ENCODE results near the gene CASK.

CASK gene

GRCh38 chrX:41837270-41837944 is 85.9 kb downstream of the CASK start:
- no peaks in the 10 kb centered on the region for H3K36me3 ChIP-seq (ENCODE audit: control insufficient read depth, insufficient read depth, low read length)
- no peak overlapping the region for H3K18ac ChIP-seq (ENCODE audit: low read length)
- no peak overlapping the region for H2AK5ac ChIP-seq (ENCODE audit: low read length)
- no peak for DNase-seq
- H2BK15ac ChIP-seq (replicated peaks; ENCODE audit: low read depth) = no peak overlapping the region
- no peak overlapping the region for H3K4me3 ChIP-seq (ENCODE audit: low read length)
- no peak overlapping the region for H3K4ac ChIP-seq (ENCODE audit: low read depth, low read length)
- H3K4me2 ChIP-seq (ENCODE audit: low read length) = no peak overlapping the region
- H4K5ac ChIP-seq (ENCODE audit: low read length) = no peak overlapping the region
- H3K79me2 ChIP-seq (ENCODE audit: control insufficient read depth, insufficient read depth, low read length) = no peaks in the 10 kb centered on the region
- WGBS (ENCODE audit: extremely low coverage, insufficient coverage, low lambda C conversion rate) = no CpG with 5 or more reads among the region's 6 CpGs
- H3K23ac ChIP-seq (ENCODE audit: low read length) = no peak overlapping the region
- no peak overlapping the region for H3K56ac ChIP-seq (ENCODE audit: low read length)
- H3K27me3 ChIP-seq (ENCODE audit: insufficient read depth, low read length, poor library complexity) = no peaks in the 10 kb centered on the region
- no peaks in the 10 kb centered on the region for H3K4me1 ChIP-seq (ENCODE audit: control insufficient read depth, low read depth, low read length)
- H3K79me1 ChIP-seq (ENCODE audit: low read length) = no peaks in the 10 kb centered on the region
- no peak overlapping the region for H4K8ac ChIP-seq (ENCODE audit: low read depth, low read length)
- H3K27ac ChIP-seq (ENCODE audit: low read depth, low read length) = no peak overlapping the region
- no peak overlapping the region for H2BK120ac ChIP-seq (ENCODE audit: low read depth, low read length)
- H3K9ac ChIP-seq (ENCODE audit: low read length) = no peak overlapping the region
- H2BK5ac ChIP-seq (ENCODE audit: low read length) = no peak overlapping the region

GRCh38 chrX:41828826-41829225 is 94.5 kb downstream of the CASK start:
- no CpG with 5 or more reads among the region's 1 CpG for WGBS (ENCODE audit: extremely low coverage, insufficient coverage, low lambda C conversion rate)
- DNase-seq = no peak
- no peaks in the 10 kb centered on the region for H3K36me3 ChIP-seq (ENCODE audit: control insufficient read depth, insufficient read depth, low read length)

DNA sequence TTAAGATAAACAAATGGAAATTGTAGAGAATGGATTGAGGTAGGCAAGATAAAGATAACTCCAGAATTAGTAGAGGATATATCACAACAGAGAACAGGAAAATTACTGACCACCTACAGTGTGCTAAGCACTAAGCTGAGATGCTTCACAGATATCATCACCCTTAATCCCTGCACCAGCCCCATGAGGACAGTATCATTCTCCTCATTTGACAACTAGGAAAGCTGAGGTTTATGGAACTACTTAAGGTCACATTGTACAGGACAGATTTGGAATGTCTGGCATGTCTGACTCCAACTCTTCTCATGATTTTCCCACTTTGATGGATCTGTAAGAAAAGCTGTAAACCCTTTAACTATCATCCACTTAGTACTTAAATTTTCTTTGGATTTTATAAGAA is 95.5 kb downstream of the CASK start:
- H3K36me3 ChIP-seq (ENCODE audit: control insufficient read depth, insufficient read depth, low read length) = no peaks in the 10 kb centered on the region

More at GRCh38 chrX:41828826-41829225, 94.5 kb downstream of the CASK start:
- no peak overlapping the region for H3K18ac ChIP-seq (ENCODE audit: low read length)
- no peak overlapping the region for H2BK120ac ChIP-seq (ENCODE audit: low read depth, low read length)
- H3K23ac ChIP-seq (ENCODE audit: low read length) = no peak overlapping the region
- no peak overlapping the region for H2BK15ac ChIP-seq (replicated peaks; ENCODE audit: low read depth)
- H3K9ac ChIP-seq (ENCODE audit: low read length) = no peak overlapping the region
- H3K4me3 ChIP-seq (ENCODE audit: low read length) = no peak overlapping the region
- H3K27ac ChIP-seq (ENCODE audit: low read depth, low read length) = no peak overlapping the region
- H3K79me1 ChIP-seq (ENCODE audit: low read length) = no peaks in the 10 kb centered on the region
- H3K4ac ChIP-seq (ENCODE audit: low read depth, low read length) = no peak overlapping the region
- H4K8ac ChIP-seq (ENCODE audit: low read depth, low read length) = no peak overlapping the region
- no peaks in the 10 kb centered on the region for H3K4me1 ChIP-seq (ENCODE audit: control insufficient read depth, low read depth, low read length)
- no peak overlapping the region for H2BK5ac ChIP-seq (ENCODE audit: low read length)
- H4K5ac ChIP-seq (ENCODE audit: low read length) = no peak overlapping the region
- H3K4me2 ChIP-seq (ENCODE audit: low read length) = no peak overlapping the region
- no peaks in the 10 kb centered on the region for H3K79me2 ChIP-seq (ENCODE audit: control insufficient read depth, insufficient read depth, low read length)
- no peaks in the 10 kb centered on the region for H3K27me3 ChIP-seq (ENCODE audit: insufficient read depth, low read length, poor library complexity)
- no peak overlapping the region for H3K56ac ChIP-seq (ENCODE audit: low read length)
- no peak overlapping the region for H2AK5ac ChIP-seq (ENCODE audit: low read length)

GRCh38 chrX:41825796-41826195 is 97.6 kb downstream of the CASK start:
- H3K27me3 ChIP-seq (ENCODE audit: insufficient read depth, low read length, poor library complexity) = no peaks in the 10 kb centered on the region
- no peak overlapping the region for H2BK5ac ChIP-seq (ENCODE audit: low read length)
- no CpG with 5 or more reads among the region's 2 CpGs for WGBS (ENCODE audit: extremely low coverage, insufficient coverage, low lambda C conversion rate)

More for the DNA sequence above, 95.5 kb downstream of the CASK start:
- Histone ChIP-seq H4K8ac (ENCODE audit: low read depth, low read length) (no peak overlapping the region), H3K4me3 (ENCODE audit: low read length) (no peak overlapping the region), H3K18ac (ENCODE audit: low read length) (no peak overlapping the region), H3K27ac (ENCODE audit: low read depth, low read length) (no peak overlapping the region), H4K5ac (ENCODE audit: low read length) (no peak overlapping the region), H3K23ac (ENCODE audit: low read length) (no peak overlapping the region), H3K4ac (ENCODE audit: low read depth, low read length) (no peak overlapping the region), H3K9ac (ENCODE audit: low read length) (no peak overlapping the region), H3K79me1 (ENCODE audit: low read length) (no peaks in the 10 kb centered on the region), H2BK5ac (ENCODE audit: low read length) (no peak overlapping the region), H3K4me2 (ENCODE audit: low read length) (no peak overlapping the region), H2AK5ac (ENCODE audit: low read length) (no peak overlapping the region), H3K4me1 (ENCODE audit: control insufficient read depth, low read depth, low read length) (no peaks in the 10 kb centered on the region), H3K56ac (ENCODE audit: low read length) (no peak overlapping the region), H3K79me2 (ENCODE audit: control insufficient read depth, insufficient read depth, low read length) (no peaks in the 10 kb centered on the region), H3K27me3 (ENCODE audit: insufficient read depth, low read length, poor library complexity) (no peaks in the 10 kb centered on the region), H2BK120ac (ENCODE audit: low read depth, low read length) (no peak overlapping the region), H2BK15ac (replicated peaks; ENCODE audit: low read depth) (no peak overlapping the region)
- peak; percentile 64 for DNase-seq

DNA sequence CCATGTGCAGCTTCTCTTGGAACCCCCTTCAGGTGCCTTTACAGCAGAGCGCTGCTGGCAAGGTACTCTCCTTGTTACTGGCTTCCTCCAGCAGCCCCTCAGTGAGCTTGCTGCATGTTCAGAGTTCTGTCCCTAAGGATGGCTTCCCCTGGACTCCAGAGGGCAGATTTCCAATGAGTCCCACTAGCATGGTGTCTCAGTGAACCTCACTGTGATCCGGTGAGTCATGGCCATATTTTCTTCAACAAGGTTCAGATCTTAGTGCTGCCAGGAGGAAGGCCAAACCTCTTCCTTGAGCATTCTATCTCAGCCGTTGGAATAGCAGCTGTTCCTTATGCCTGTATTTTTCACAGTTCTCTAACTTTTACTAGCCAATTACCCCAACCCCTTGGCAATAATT is 98.8 kb downstream of the CASK start:
- Histone ChIP-seq H2AK5ac (ENCODE audit: low read length) (no peak overlapping the region), H3K9ac (ENCODE audit: low read length) (no peak overlapping the region), H2BK120ac (ENCODE audit: low read depth, low read length) (no peak overlapping the region), H2BK5ac (ENCODE audit: low read length) (no peak overlapping the region), H3K4ac (ENCODE audit: low read depth, low read length) (no peak overlapping the region), H3K4me2 (ENCODE audit: low read length) (no peak overlapping the region), H2BK15ac (replicated peaks; ENCODE audit: low read depth) (no peak overlapping the region), H3K4me3 (ENCODE audit: low read length) (no peak overlapping the region), H3K36me3 (ENCODE audit: control insufficient read depth, insufficient read depth, low read length) (no peaks in the 10 kb centered on the region), H3K56ac (ENCODE audit: low read length) (no peak overlapping the region), H3K18ac (ENCODE audit: low read length) (peak overlapping the region; percentile 39), H3K4me1 (ENCODE audit: control insufficient read depth, low read depth, low read length) (no peaks in the 10 kb centered on the region), H3K79me2 (ENCODE audit: control insufficient read depth, insufficient read depth, low read length) (no peaks in the 10 kb centered on the region), H3K27ac (ENCODE audit: low read depth, low read length) (no peak overlapping the region), H4K5ac (ENCODE audit: low read length) (no peak overlapping the region), H3K79me1 (ENCODE audit: low read length) (no peaks in the 10 kb centered on the region), H4K8ac (ENCODE audit: low read depth, low read length) (no peak overlapping the region), H3K23ac (ENCODE audit: low read length) (no peak overlapping the region), H3K27me3 (ENCODE audit: insufficient read depth, low read length, poor library complexity) (no peaks in the 10 kb centered on the region)
- peak; percentile 15 for DNase-seq
- no CpG with 5 or more reads among the region's 3 CpGs for WGBS (ENCODE audit: extremely low coverage, insufficient coverage, low lambda C conversion rate)

More at GRCh38 chrX:41825796-41826195, 97.6 kb downstream of the CASK start:
- Histone ChIP-seq H2BK120ac (ENCODE audit: low read depth, low read length) (no peak overlapping the region), H3K27ac (ENCODE audit: low read depth, low read length) (no peak overlapping the region), H3K36me3 (ENCODE audit: control insufficient read depth, insufficient read depth, low read length) (no peaks in the 10 kb centered on the region), H3K4me2 (ENCODE audit: low read length) (no peak overlapping the region), H3K23ac (ENCODE audit: low read length) (no peak overlapping the region), H4K8ac (ENCODE audit: low read depth, low read length) (no peak overlapping the region), H3K9ac (ENCODE audit: low read length) (no peak overlapping the region), H3K18ac (ENCODE audit: low read length) (no peak overlapping the region), H3K56ac (ENCODE audit: low read length) (no peak overlapping the region), H2AK5ac (ENCODE audit: low read length) (no peak overlapping the region), H3K79me1 (ENCODE audit: low read length) (no peaks in the 10 kb centered on the region), H3K4ac (ENCODE audit: low read depth, low read length) (no peak overlapping the region), H4K5ac (ENCODE audit: low read length) (no peak overlapping the region), H3K79me2 (ENCODE audit: control insufficient read depth, insufficient read depth, low read length) (no peaks in the 10 kb centered on the region), H3K4me3 (ENCODE audit: low read length) (no peak overlapping the region), H3K4me1 (ENCODE audit: control insufficient read depth, low read depth, low read length) (no peaks in the 10 kb centered on the region), H2BK15ac (replicated peaks; ENCODE audit: low read depth) (no peak overlapping the region)
- no peak for DNase-seq

GRCh38 chrX:41823402-41823801 is 100.0 kb downstream of the CASK start:
- no peak overlapping the region for H3K4me2 ChIP-seq (ENCODE audit: low read length)
- no peak overlapping the region for H3K4me3 ChIP-seq (ENCODE audit: low read length)
- H2BK5ac ChIP-seq (ENCODE audit: low read length) = no peak overlapping the region
- H3K4me1 ChIP-seq (ENCODE audit: control insufficient read depth, low read depth, low read length) = no peaks in the 10 kb centered on the region
- H3K9ac ChIP-seq (ENCODE audit: low read length) = no peak overlapping the region
- H4K5ac ChIP-seq (ENCODE audit: low read length) = no peak overlapping the region
- H2BK15ac ChIP-seq (replicated peaks; ENCODE audit: low read depth) = no peak overlapping the region
- H3K79me1 ChIP-seq (ENCODE audit: low read length) = no peaks in the 10 kb centered on the region
- no peaks in the 10 kb centered on the region for H3K79me2 ChIP-seq (ENCODE audit: control insufficient read depth, insufficient read depth, low read length)
- H4K8ac ChIP-seq (ENCODE audit: low read depth, low read length) = no peak overlapping the region
- no peak overlapping the region for H2AK5ac ChIP-seq (ENCODE audit: low read length)
- no peaks in the 10 kb centered on the region for H3K36me3 ChIP-seq (ENCODE audit: control insufficient read depth, insufficient read depth, low read length)
- no peaks in the 10 kb centered on the region for H3K27me3 ChIP-seq (ENCODE audit: insufficient read depth, low read length, poor library complexity)
- H3K4ac ChIP-seq (ENCODE audit: low read depth, low read length) = no peak overlapping the region
- no peak overlapping the region for H3K27ac ChIP-seq (ENCODE audit: low read depth, low read length)
- WGBS (ENCODE audit: extremely low coverage, insufficient coverage, low lambda C conversion rate) = no CpG with 5 or more reads among the region's 4 CpGs
- H3K23ac ChIP-seq (ENCODE audit: low read length) = no peak overlapping the region
- H3K18ac ChIP-seq (ENCODE audit: low read length) = no peak overlapping the region
- no peak overlapping the region for H3K56ac ChIP-seq (ENCODE audit: low read length)
- DNase-seq = no peak
- H2BK120ac ChIP-seq (ENCODE audit: low read depth, low read length) = no peak overlapping the region
